Measurements from ENCODE around the gene TM2D3. TPM values are rescaled to one million over a fixed set of nuclear protein-coding genes. Genes with fewer than 3 reads are reported as not detected.

TM2D3 gene
- 87.6 TPM for total RNA-seq

GRCh38 chr15:101652098-101652785, at the start of gene TM2D3:
Gene TM2D3 (minus strand): TSS chr15:101652381. CDS start chr15:101652361, 20 bp downstream.

Other genes starting within 250 kb of the TM2D3 start
- 48.1 TPM for gene PCSK6, start 162.7 kb downstream of the TM2D3 start, total RNA-seq
- 39.0 TPM for gene TARS3, start 72.1 kb upstream of the TM2D3 start, total RNA-seq
- not detected for gene OR4F6, start 151.1 kb upstream of the TM2D3 start, total RNA-seq
- gene OR4F15, start 159.8 kb upstream of the TM2D3 start, total RNA-seq = not detected

All from camera-type eye (tissue), 1 donor.